Measurements from ENCODE around the gene PAX3. TPM values are rescaled to one million over a fixed set of nuclear protein-coding genes. Genes with fewer than 3 reads are reported as not detected.

PAX3 gene
- total RNA-seq, 1 experiment from 2014 or later = not detected

DNA sequence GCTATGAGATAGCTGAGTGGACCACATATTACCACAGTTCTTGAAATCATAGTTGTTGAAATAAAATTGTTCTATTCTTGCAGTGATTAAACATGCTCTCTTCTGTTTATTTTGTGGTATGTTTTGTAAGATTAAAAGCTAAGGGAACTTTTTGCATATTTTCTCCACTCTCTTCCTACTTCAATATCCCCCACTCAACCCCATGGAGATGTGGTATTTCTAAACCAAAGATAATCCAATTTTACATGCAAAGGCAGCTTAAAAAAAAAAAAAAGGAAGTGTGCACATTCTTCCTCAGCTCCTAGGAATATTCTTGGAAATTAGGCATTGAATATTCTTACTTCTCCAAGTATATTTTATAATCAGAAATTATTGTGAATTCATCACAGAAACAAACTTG, 15.0 kb upstream of the PAX3 start (continued):
- TF ChIP-seq, protein P1, sequence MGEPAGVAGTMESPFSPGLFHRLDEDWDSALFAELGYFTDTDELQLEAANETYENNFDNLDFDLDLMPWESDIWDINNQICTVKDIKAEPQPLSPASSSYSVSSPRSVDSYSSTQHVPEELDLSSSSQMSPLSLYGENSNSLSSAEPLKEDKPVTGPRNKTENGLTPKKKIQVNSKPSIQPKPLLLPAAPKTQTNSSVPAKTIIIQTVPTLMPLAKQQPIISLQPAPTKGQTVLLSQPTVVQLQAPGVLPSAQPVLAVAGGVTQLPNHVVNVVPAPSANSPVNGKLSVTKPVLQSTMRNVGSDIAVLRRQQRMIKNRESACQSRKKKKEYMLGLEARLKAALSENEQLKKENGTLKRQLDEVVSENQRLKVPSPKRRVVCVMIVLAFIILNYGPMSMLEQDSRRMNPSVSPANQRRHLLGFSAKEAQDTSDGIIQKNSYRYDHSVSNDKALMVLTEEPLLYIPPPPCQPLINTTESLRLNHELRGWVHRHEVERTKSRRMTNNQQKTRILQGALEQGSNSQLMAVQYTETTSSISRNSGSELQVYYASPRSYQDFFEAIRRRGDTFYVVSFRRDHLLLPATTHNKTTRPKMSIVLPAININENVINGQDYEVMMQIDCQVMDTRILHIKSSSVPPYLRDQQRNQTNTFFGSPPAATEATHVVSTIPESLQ (CRISPR knock-in tag; IDR thresholded peaks at IDR 0.05) = no peak
- TF ChIP-seq, protein P2, sequence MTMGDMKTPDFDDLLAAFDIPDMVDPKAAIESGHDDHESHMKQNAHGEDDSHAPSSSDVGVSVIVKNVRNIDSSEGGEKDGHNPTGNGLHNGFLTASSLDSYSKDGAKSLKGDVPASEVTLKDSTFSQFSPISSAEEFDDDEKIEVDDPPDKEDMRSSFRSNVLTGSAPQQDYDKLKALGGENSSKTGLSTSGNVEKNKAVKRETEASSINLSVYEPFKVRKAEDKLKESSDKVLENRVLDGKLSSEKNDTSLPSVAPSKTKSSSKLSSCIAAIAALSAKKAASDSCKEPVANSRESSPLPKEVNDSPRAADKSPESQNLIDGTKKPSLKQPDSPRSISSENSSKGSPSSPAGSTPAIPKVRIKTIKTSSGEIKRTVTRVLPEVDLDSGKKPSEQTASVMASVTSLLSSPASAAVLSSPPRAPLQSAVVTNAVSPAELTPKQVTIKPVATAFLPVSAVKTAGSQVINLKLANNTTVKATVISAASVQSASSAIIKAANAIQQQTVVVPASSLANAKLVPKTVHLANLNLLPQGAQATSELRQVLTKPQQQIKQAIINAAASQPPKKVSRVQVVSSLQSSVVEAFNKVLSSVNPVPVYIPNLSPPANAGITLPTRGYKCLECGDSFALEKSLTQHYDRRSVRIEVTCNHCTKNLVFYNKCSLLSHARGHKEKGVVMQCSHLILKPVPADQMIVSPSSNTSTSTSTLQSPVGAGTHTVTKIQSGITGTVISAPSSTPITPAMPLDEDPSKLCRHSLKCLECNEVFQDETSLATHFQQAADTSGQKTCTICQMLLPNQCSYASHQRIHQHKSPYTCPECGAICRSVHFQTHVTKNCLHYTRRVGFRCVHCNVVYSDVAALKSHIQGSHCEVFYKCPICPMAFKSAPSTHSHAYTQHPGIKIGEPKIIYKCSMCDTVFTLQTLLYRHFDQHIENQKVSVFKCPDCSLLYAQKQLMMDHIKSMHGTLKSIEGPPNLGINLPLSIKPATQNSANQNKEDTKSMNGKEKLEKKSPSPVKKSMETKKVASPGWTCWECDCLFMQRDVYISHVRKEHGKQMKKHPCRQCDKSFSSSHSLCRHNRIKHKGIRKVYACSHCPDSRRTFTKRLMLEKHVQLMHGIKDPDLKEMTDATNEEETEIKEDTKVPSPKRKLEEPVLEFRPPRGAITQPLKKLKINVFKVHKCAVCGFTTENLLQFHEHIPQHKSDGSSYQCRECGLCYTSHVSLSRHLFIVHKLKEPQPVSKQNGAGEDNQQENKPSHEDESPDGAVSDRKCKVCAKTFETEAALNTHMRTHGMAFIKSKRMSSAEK (CRISPR knock-in tag; IDR thresholded peaks at IDR 0.05; ENCODE audit: borderline replicate concordance) = no peak
- TF ChIP-seq IRF2 (CRISPR knock-in tag; IDR thresholded peaks at IDR 0.05; ENCODE audit: borderline replicate concordance, low read depth) (no peak), FOXJ3 (CRISPR knock-in tag; IDR thresholded peaks at IDR 0.05; ENCODE audit: borderline replicate concordance) (no peak), KAT7 (CRISPR knock-in tag; IDR thresholded peaks at IDR 0.05; ENCODE audit: borderline replicate concordance) (no peak)
- TF ChIP-seq, protein P3, sequence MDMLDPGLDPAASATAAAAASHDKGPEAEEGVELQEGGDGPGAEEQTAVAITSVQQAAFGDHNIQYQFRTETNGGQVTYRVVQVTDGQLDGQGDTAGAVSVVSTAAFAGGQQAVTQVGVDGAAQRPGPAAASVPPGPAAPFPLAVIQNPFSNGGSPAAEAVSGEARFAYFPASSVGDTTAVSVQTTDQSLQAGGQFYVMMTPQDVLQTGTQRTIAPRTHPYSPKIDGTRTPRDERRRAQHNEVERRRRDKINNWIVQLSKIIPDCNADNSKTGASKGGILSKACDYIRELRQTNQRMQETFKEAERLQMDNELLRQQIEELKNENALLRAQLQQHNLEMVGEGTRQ (CRISPR knock-in tag; IDR thresholded peaks at IDR 0.05) = no peak
- TF ChIP-seq, protein P4, sequence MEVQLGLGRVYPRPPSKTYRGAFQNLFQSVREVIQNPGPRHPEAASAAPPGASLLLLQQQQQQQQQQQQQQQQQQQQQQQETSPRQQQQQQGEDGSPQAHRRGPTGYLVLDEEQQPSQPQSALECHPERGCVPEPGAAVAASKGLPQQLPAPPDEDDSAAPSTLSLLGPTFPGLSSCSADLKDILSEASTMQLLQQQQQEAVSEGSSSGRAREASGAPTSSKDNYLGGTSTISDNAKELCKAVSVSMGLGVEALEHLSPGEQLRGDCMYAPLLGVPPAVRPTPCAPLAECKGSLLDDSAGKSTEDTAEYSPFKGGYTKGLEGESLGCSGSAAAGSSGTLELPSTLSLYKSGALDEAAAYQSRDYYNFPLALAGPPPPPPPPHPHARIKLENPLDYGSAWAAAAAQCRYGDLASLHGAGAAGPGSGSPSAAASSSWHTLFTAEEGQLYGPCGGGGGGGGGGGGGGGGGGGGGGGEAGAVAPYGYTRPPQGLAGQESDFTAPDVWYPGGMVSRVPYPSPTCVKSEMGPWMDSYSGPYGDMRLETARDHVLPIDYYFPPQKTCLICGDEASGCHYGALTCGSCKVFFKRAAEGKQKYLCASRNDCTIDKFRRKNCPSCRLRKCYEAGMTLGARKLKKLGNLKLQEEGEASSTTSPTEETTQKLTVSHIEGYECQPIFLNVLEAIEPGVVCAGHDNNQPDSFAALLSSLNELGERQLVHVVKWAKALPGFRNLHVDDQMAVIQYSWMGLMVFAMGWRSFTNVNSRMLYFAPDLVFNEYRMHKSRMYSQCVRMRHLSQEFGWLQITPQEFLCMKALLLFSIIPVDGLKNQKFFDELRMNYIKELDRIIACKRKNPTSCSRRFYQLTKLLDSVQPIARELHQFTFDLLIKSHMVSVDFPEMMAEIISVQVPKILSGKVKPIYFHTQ (CRISPR knock-in tag; IDR thresholded peaks at IDR 0.05) = no peak

DNA sequence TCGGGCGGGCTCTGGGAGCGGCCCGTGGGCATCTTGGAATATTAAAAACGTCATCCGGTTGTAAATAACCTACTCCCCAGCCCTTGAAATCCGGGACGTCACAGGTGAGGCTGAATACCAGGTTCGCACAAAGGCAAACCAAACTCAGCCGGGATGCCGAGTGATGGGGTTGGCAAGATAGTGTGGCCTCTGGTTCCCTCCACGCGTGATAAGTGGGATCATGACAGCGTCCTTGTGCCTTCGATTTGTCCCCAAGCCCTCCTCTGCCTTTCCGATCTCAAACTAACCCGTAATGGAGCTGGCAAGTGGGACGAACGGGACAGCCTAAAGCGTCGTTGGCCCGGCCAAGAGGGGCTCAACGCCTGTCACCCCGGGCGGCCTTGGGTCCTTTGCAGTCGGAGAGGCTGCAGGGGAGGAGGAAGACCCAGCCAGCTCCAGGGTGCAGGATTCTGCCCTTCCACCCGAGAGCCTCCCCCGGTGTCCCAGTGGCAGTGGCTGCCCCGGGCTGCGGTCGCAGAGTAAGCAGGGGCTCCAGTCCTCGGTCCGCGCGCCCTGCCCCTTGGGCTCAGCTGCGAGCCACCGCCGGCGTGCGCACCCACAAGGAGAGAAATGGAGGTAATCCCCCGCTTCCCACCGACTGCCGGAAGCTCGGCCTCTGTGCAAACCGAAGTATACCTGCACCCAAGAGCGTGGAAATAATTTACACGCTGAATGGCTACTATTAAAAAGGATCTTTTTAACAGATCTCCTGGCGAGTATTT, 13.4 kb upstream of the PAX3 start:
- H3K4me3 Mint-ChIP-seq = peak overlapping the region; percentile 48
- ChIA-PET POLR2A (no interaction called here), CTCF (interaction anchor here (1.0 to 1.9 kb wide), 4 partner anchors 171 to 273 kb away, joined by 3 to 7 read pairs (median 6); no protein-coding TSS in a partner anchor)
- TF ChIP-seq ZNF671 (CRISPR knock-in tag; IDR thresholded peaks at IDR 0.05) (no peak), JUN (CRISPR knock-in tag; IDR thresholded peaks at IDR 0.05) (no peak), EMX1 (CRISPR knock-in tag; IDR thresholded peaks at IDR 0.05) (no peak)
- TF ChIP-seq, protein P5, sequence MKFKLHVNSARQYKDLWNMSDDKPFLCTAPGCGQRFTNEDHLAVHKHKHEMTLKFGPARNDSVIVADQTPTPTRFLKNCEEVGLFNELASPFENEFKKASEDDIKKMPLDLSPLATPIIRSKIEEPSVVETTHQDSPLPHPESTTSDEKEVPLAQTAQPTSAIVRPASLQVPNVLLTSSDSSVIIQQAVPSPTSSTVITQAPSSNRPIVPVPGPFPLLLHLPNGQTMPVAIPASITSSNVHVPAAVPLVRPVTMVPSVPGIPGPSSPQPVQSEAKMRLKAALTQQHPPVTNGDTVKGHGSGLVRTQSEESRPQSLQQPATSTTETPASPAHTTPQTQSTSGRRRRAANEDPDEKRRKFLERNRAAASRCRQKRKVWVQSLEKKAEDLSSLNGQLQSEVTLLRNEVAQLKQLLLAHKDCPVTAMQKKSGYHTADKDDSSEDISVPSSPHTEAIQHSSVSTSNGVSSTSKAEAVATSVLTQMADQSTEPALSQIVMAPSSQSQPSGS (CRISPR knock-in tag; IDR thresholded peaks at IDR 0.05; ENCODE audit: borderline replicate concordance, low read depth) = no peak
- TF ChIP-seq, protein P6, sequence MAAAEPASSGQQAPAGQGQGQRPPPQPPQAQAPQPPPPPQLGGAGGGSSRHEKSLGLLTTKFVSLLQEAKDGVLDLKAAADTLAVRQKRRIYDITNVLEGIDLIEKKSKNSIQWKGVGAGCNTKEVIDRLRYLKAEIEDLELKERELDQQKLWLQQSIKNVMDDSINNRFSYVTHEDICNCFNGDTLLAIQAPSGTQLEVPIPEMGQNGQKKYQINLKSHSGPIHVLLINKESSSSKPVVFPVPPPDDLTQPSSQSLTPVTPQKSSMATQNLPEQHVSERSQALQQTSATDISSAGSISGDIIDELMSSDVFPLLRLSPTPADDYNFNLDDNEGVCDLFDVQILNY (CRISPR knock-in tag; IDR thresholded peaks at IDR 0.05) = no peak
- TF ChIP-seq, protein P7, sequence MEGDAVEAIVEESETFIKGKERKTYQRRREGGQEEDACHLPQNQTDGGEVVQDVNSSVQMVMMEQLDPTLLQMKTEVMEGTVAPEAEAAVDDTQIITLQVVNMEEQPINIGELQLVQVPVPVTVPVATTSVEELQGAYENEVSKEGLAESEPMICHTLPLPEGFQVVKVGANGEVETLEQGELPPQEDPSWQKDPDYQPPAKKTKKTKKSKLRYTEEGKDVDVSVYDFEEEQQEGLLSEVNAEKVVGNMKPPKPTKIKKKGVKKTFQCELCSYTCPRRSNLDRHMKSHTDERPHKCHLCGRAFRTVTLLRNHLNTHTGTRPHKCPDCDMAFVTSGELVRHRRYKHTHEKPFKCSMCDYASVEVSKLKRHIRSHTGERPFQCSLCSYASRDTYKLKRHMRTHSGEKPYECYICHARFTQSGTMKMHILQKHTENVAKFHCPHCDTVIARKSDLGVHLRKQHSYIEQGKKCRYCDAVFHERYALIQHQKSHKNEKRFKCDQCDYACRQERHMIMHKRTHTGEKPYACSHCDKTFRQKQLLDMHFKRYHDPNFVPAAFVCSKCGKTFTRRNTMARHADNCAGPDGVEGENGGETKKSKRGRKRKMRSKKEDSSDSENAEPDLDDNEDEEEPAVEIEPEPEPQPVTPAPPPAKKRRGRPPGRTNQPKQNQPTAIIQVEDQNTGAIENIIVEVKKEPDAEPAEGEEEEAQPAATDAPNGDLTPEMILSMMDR (IDR thresholded peaks at IDR 0.05) = no peak
- no peak for DNase-seq (ENCODE audit: low spot score)
- no peaks in the 10 kb centered on the region for H3K36me3 Mint-ChIP-seq
- peaks cover 37% of the 10 kb centered on the region for H3K4me1 Mint-ChIP-seq
- no peak overlapping the region for H3K27ac Mint-ChIP-seq
- peaks cover 100% of the 10 kb centered on the region for H3K27me3 Mint-ChIP-seq (ENCODE audit: low read depth)
- peak; percentile 13 for ATAC-seq
- H3K9me3 Mint-ChIP-seq = no peaks in the 10 kb centered on the region

Measured in WTC11 (cell line).